ENCODE data around the gene RGS19. TPM values are rescaled to one million over a fixed set of nuclear protein-coding genes. Genes with fewer than 3 reads are reported as not detected.
A peak's percentile ranks its signal among the peaks of the same experiment; 100 is the strongest.

Gene RGS19
- total RNA-seq, 1 experiment from 2014 or later: 37.1 TPM

GRCh38 chr20:64065062-64065973, 14.0 kb downstream of the RGS19 start:
- no peak for DNase-seq (ENCODE audit: low read depth)

DNA sequence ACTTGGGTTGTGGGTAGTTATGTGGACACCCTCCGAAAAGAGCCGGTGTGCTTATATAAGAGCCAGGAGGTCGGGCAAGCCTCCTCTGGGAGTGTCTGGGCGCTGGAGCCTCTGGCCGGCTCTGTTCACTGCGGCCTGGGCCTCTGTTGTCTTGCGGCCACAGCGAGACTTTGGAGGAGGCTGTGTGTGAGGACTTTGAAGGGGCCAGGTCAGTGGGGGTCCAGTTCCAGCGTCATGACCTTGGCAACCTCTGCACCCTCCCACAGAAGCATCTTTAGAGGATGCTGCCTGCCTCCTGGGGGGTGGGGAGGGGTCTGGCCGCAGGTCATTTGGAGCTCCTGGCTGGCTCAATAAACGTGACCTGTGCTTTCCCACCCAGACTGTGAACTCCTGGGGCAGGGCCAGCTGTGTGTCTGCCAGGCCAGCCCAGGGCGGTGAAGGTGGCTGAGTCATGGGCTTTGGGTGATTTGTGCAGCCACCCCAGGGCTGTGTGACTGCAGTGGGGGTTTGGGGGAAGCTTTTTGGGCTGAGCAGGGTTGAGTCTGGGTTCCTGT, 15.1 kb downstream of the RGS19 start:
- DNase-seq (ENCODE audit: low read depth): peak; percentile 54

DNA sequence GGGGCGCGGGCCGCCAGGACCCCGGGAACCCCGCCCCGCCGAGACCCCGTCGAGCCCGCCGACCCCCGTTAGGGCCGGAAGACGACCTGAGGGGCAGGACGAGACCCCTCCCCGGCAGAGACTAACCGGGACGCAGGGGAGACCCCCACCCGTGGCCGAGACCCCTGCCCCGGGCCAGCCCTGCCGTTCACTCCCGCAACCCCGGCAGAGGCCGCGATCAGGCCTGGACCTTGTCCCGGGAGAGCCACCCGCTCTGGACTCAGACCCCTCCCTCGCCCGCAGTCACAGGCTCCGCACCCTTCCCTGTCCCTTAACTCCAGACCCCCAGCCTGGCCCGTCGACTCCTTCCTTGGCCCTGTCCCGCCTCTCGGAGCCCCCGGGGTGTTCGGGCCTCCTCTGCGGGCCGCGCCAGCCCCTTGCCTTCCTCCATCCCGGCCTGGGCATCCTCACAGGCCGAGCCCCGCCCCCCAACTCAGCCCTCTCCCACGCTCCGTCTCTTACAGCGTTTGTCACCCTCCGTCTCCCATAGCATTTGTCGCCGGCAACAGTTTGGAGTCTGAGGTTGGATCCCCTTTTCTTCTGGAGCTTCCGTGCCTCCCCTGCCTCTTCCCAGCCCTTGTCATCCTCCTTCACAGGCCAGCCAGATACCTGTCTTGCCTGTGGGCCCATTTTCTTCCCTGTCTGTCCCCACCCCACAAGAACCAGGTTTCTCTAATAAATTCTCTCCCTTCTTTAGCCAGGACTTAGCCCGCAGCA, 15.8 kb downstream of the RGS19 start:
- DNase-seq (ENCODE audit: low read depth): no peak

- peak; percentile 92 for DNase-seq (ENCODE audit: low read depth)
These were observed 16.5 kb downstream of the RGS19 start, which contains the start of gene TCEA2 for GRCh38 chr20:64062596-64063388. TCEA2 (plus strand) TSS chr20:64063198; CDS start chr20:64063313, 115 bp downstream.

DNA sequence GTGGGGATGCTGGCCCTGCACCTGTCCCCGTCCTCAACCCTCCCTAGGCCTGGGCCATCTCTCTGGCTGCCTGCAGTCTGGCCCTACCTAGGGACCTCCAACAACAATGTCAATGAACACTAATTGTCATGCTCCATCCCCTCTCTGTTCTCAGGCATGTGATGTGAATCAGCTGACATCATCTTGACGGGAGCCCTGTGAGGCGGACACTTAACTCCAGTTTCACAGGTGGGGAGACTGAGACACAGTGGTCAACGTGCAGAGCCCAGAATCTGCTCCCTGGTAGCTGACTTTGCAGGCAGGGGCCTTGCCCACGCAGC, 17.1 kb downstream of the RGS19 start:
- DNase-seq (ENCODE audit: low read depth): no peak

DNA sequence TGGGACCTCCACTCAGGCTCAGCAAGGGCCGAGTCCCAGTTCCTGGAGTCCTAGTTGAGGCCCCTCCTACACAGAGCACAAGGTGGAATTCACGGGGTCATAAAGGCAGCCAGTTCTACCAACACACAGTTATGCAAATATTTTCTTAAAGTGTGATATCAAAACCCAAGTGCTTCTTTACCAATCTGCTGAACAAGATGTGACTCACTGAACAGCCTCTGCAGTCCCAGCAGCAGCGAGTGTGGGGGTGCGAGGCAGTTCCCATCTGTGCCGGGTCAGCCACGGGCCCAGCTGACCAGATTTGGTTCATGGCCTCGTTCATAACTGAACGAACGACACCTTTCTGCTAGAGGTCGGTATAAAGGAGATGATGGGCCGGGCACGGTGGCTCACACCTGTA, 20.8 kb downstream of the RGS19 start:
- DNase-seq (ENCODE audit: low read depth): peak; percentile 61

DNA sequence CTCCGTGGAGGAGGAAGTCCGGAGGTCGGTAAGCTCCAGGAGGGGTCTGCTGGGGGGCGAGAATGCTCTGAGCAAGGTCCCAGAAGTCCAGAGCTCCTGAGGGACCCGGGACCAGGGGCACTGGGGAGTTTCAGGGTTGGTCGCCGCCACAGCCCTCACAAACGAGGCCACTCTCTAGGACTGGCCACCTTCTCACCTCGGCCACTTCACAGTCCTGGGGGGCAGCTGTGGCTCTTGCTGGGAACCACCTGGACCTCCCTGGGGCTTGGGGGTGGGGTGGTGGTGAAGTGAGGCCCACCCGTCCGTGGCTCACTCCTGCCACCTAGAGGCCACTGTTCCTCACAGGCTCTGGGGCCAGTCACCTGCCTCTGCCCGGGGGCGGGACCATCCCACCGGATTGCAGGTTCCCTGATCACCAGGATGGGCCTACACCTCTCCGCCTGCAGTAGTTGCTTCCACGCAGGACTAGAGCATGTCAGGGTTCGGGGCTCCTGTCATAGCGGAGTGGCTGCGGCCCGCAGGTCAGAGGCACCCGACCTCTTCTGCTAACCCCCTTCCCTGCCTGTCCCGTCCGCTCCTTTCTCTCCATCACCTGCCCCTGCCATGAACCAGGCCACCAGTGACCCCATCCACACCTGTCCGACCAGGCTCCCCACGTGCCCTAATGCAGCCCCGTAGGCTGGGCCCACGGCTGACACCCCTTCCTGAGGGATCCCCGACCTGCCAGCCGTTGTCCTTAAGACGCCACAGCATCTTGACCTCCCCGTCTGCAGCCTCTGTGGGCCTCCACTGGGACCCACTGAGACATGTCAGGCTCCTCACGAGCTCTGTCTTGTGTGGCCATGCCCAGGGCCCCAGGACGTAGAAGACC, 21.5 kb downstream of the RGS19 start:
- DNase-seq (ENCODE audit: low read depth): peak; percentile 54

DNA sequence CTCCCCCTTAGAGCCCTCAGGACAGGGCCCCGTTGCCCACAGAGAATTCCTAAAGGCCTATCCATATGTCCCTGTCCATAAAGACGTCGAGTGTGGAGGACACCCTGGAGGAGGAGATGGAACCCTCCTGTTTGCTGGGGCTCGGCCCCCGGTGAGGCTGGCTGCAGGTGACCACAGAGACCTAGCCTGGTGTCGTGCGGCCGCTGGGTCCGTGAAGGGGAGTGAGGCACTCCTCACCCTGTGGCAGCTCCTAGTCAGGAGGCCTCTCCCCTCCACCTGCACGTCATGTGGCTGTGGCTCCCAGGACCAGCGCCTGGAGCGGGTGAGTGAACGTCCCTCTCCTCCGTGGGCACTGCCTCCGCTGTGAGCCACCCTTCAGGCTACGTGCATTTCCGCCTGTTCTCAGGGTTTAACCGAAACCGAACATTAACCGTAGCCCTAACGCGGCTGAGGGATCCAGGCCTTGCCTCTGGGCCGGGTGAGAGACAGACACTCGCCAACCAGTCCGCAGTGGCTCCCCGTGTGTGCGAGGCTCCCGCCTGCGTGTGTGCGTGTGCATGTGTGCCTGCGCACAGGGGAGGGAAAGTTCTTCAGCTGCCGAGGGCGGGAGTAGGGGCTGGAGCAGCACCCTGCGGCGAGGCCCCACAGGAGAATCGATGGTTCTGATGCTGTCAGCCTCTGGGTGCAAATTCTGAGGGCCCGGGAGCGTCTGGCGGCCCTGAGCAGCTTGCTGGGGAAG, 22.3 kb downstream of the RGS19 start:
- DNase-seq (ENCODE audit: low read depth): no peak

DNA sequence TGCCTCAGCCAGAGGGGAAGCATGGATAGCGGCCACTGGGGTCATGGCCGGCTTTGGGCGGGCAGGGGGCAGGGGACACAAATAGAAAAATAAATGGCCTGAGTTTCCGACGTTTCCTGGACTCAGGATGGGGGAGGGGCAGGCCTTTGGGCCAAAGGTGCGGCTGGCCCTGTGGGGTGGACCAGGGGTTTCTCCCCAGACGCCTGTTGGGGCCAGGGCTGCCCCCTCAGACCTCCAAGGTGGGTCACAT, 22.8 kb downstream of the RGS19 start:
- DNase-seq (ENCODE audit: low read depth): no peak

GRCh38 chr20:64055893-64056638, 23.3 kb downstream of the RGS19 start:
- DNase-seq (ENCODE audit: low read depth): peak; percentile 28

GRCh38 chr20:64055396-64055892, 23.9 kb downstream of the RGS19 start:
- DNase-seq (ENCODE audit: low read depth): no peak

GRCh38 chr20:64053841-64054661, 25.3 kb downstream of the RGS19 start:
- DNase-seq (ENCODE audit: low read depth): peak; percentile 54

GRCh38 chr20:64052987-64053840, 26.1 kb downstream of the RGS19 start:
- DNase-seq (ENCODE audit: low read depth): no peak

DNA sequence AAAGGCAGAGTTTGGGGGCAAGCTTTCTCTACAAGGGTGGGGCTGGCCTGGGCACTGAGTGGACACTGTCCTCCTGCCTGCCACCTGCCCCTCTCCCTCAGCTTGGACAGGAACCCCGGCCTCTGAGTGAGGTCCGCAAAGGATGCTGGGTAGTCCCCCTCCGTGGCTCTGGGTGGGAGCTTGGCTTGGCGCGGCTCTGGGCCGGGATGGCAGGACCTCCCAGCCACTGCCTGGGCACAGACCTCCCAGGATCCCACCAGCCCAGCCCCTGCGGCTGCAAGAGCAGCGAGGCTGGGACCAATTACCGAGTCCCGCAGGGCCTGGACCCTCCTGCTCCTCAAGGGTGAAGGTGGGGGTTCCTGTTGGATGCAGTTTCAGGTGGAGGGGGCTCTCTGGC, 27.0 kb downstream of the RGS19 start:
- no peak for DNase-seq (ENCODE audit: low read depth)

GRCh38 chr20:64051561-64052325, 27.6 kb downstream of the RGS19 start:
- no peak for DNase-seq (ENCODE audit: low read depth)

GRCh38 chr20:64051033-64051452, 28.3 kb downstream of the RGS19 start:
- no peak for DNase-seq (ENCODE audit: low read depth)

All from HT1080 (cell line).